Karpas-422 (cell line): ENCODE data around the gene PLEKHJ1. TPM values are rescaled to one million over a fixed set of nuclear protein-coding genes. Genes with fewer than 3 reads are reported as not detected.

Source experiments
- DNase-seq: peaks from one replicate; pipeline ENCODE4 v3.0.0-alpha.2; 2015
- H2AFZ ChIP-seq: fragments of 200-600 bp; sonication (generic); 2 replicates; pipeline ENCODE4 v1.6.1; 2014; ENCODE audit warnings: antibody characterized with exemption, low read length, mixed read lengths
- H3K27ac ChIP-seq: fragments of 200-600 bp; sonication (generic); 2 replicates; pipeline ENCODE4 v1.5.1; 2014; ENCODE audit warnings: mild to moderate bottlenecking, low read length, moderate library complexity
- H3K27me3 ChIP-seq: fragments of 200-600 bp; sonication (generic); 2 replicates; pipeline ENCODE4 v1.6.1; 2014; ENCODE audit warnings: low read length, mixed read lengths
- H3K36me3 ChIP-seq: fragments of 200-600 bp; sonication (generic); 2 replicates; pipeline ENCODE4 v1.6.1; 2014; ENCODE audit warnings: low read length, mixed read lengths; ENCODE audit not compliant: insufficient read depth
- H3K4me1 ChIP-seq: fragments of 200-600 bp; sonication (generic); 2 replicates; pipeline ENCODE4 v1.6.1; 2014; ENCODE audit warnings: mild to moderate bottlenecking, low read length, mixed read lengths
- H3K4me2 ChIP-seq: fragments of 200-600 bp; sonication (generic); 2 replicates; pipeline ENCODE4 v1.6.1; 2014; ENCODE audit warnings: low read length, low read depth, mild to moderate bottlenecking; ENCODE audit not compliant: poor library complexity, severe bottlenecking
- H3K4me3 ChIP-seq: fragments of 200-600 bp; sonication (generic); 2 replicates; pipeline ENCODE4 v1.5.1; 2014; ENCODE audit warnings: mild to moderate bottlenecking, antibody characterized with exemption, low read length, mixed read lengths
- H3K79me2 ChIP-seq: fragments of 200-600 bp; sonication (generic); 2 replicates; pipeline ENCODE4 v1.6.1; 2014; ENCODE audit warnings: mild to moderate bottlenecking, low read length, mixed read lengths
- H3K9ac ChIP-seq: fragments of 200-600 bp; sonication (generic); 2 replicates; pipeline ENCODE4 v1.6.0; 2014; ENCODE audit warnings: low read length
- H3K9me2 ChIP-seq: fragments of 200-600 bp; sonication (generic), shearing (Covaris generic); replicated peaks from 2 replicates; pipeline ENCODE4 v1.6.0; 2014; ENCODE audit warnings: mild to moderate bottlenecking, low read length, moderate library complexity; ENCODE audit not compliant: insufficient read depth
- H3K9me3 ChIP-seq: fragments of 300-700, 200-600 bp; sonication (generic); 2 replicates; pipeline ENCODE4 v1.6.1; 2014; ENCODE audit warnings: low read length, mixed read lengths
- H4K20me1 ChIP-seq: fragments of 200-600 bp; sonication (generic); 2 replicates; pipeline ENCODE4 v1.6.1; 2014; ENCODE audit warnings: mild to moderate bottlenecking, antibody characterized with exemption, low read length, low read depth; ENCODE audit not compliant: insufficient read depth
- total RNA-seq: library from RNA; depleted of rRNA; stranded (reverse); fragments of >200 nt; shearing (Covaris generic); gene quantifications from 2 replicates; pipeline ENCODE4 v1.2.3, GENCODE V29; 2014; ENCODE audit warnings: low replicate concordance

The PLEKHJ1 gene
- total RNA-seq, 1 experiment from 2014 or later: 57.4 TPM

DNA sequence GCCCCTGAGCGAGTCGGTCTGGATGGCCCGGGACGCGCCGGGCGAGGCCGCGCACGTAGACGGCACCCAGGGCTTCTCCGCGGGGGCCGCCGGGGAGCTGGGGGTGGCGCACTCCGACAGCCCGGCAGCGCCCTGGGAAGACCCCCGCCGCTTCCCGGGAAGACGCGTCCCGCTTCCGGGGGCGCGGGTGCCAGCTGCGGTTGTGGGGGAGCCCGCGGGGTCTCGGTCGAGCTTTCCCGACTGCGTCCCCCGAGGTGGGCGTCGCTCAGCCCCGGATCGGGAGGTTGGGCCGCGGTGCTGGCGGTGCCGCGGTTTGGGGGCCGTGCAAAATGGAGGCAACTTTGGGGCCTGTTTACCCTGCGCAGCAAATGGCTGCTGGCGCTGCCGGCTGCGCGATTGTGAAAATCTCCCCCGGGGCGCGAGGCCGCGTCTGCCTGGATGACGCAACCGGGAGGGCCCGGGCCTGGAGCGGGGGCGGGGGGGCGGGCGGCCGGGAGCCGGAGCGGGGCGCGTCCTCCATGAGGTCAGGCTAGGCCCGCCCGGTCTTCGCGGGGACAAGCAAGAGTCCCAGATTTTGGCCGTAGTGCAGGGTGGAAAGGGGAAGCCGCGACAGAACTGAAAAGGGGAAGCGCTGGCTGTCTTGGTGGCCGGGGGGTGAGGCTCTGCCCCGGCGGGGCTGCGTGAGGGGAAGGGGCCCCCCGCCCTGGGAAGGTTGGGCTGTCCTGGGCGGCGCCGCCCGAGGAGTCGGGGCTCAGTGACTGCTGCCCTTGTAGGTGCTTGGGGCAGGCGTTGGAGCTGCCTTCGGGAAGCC, 34.5 kb upstream of the PLEKHJ1 start:
- H3K9me2 ChIP-seq: no peaks in the 10 kb centered on the region
- H3K4me3 ChIP-seq: peak overlapping the region; percentile 100
- peaks cover 47% of the 10 kb centered on the region for H3K4me1 ChIP-seq
- peaks cover 30% of the 10 kb centered on the region for H3K79me2 ChIP-seq
- peaks cover 46% of the 10 kb centered on the region for H4K20me1 ChIP-seq
- peak overlapping the region; percentile 74 for H3K4me2 ChIP-seq
- peak overlapping the region; percentile 94 for H3K27ac ChIP-seq
- peak overlapping the region; percentile 100 for H3K9ac ChIP-seq
- no peaks in the 10 kb centered on the region for H3K9me3 ChIP-seq
- no peaks in the 10 kb centered on the region for H3K27me3 ChIP-seq
- H2AFZ ChIP-seq: no peak overlapping the region
- peaks cover 24% of the 10 kb centered on the region for H3K36me3 ChIP-seq
- DNase-seq: peak; percentile 92

- DNase-seq: peak; percentile 68
- Histone ChIP-seq H3K9ac (peak overlapping the region; percentile 100), H3K4me2 (peak overlapping the region; percentile 74), H3K9me2 (no peaks in the 10 kb centered on the region), H3K36me3 (peaks cover 24% of the 10 kb centered on the region), H3K4me3 (peak overlapping the region; percentile 100), H2AFZ (no peak overlapping the region), H3K27me3 (no peaks in the 10 kb centered on the region), H3K27ac (peak overlapping the region; percentile 94), H4K20me1 (peaks cover 42% of the 10 kb centered on the region), H3K79me2 (peaks cover 30% of the 10 kb centered on the region), H3K4me1 (peaks cover 47% of the 10 kb centered on the region), H3K9me3 (no peaks in the 10 kb centered on the region)
These were observed 34.0 kb upstream of the PLEKHJ1 start for GRCh38 chr19:2270157-2270422.

- no peaks in the 10 kb centered on the region for H3K9me3 ChIP-seq
- H3K4me3 ChIP-seq: peak overlapping the region; percentile 100
- peaks cover 38% of the 10 kb centered on the region for H4K20me1 ChIP-seq
- H3K27ac ChIP-seq: peak overlapping the region; percentile 94
- no peak overlapping the region for H2AFZ ChIP-seq
- H3K4me1 ChIP-seq: peaks cover 48% of the 10 kb centered on the region
- H3K9ac ChIP-seq: peak overlapping the region; percentile 100
- H3K79me2 ChIP-seq: peaks cover 30% of the 10 kb centered on the region
- no peaks in the 10 kb centered on the region for H3K9me2 ChIP-seq
- H3K36me3 ChIP-seq: peaks cover 24% of the 10 kb centered on the region
- peak; percentile 99 for DNase-seq
- no peaks in the 10 kb centered on the region for H3K27me3 ChIP-seq
- H3K4me2 ChIP-seq: peak overlapping the region; percentile 74
These were observed 33.4 kb upstream of the PLEKHJ1 start for GRCh38 chr19:2269244-2270156.

- Histone ChIP-seq H3K79me2 (peaks cover 28% of the 10 kb centered on the region), H3K36me3 (peaks cover 18% of the 10 kb centered on the region), H3K9ac (peak overlapping the region; percentile 74), H2AFZ (no peak overlapping the region), H3K9me2 (no peaks in the 10 kb centered on the region), H3K4me2 (peak overlapping the region; percentile 72), H3K9me3 (no peaks in the 10 kb centered on the region), H3K4me1 (peaks cover 48% of the 10 kb centered on the region), H3K27ac (peak overlapping the region; percentile 36), H4K20me1 (peaks cover 32% of the 10 kb centered on the region), H3K27me3 (no peaks in the 10 kb centered on the region), H3K4me3 (peak overlapping the region; percentile 100)
- DNase-seq: no peak
These were observed 32.7 kb upstream of the PLEKHJ1 start for GRCh38 chr19:2268861-2269243.

DNA sequence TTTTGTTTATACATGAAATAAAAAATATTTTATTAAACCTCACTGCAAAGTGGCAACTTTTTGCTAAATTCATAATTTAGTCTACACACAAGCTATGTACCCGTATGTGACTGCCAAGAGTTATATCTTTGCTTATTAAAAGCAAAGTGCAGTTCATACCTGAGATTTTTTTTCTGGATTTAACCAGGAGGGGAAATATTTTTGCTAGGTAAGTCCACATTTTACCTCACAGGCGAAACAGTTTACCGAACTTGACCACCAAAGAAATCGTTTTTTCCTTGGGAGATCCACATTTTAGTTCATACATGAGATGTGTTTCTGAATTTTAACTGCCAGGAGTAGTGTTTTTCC, 32.3 kb upstream of the PLEKHJ1 start:
- Histone ChIP-seq H3K27ac (peak overlapping the region; percentile 36), H2AFZ (no peak overlapping the region), H3K79me2 (peaks cover 28% of the 10 kb centered on the region), H3K9me3 (no peaks in the 10 kb centered on the region), H3K4me1 (peaks cover 47% of the 10 kb centered on the region), H3K36me3 (peaks cover 18% of the 10 kb centered on the region), H3K9ac (peak overlapping the region; percentile 74), H3K4me3 (peak overlapping the region; percentile 100), H4K20me1 (peaks cover 31% of the 10 kb centered on the region), H3K4me2 (peak overlapping the region; percentile 72), H3K9me2 (no peaks in the 10 kb centered on the region), H3K27me3 (no peaks in the 10 kb centered on the region)
- DNase-seq: no peak

DNA sequence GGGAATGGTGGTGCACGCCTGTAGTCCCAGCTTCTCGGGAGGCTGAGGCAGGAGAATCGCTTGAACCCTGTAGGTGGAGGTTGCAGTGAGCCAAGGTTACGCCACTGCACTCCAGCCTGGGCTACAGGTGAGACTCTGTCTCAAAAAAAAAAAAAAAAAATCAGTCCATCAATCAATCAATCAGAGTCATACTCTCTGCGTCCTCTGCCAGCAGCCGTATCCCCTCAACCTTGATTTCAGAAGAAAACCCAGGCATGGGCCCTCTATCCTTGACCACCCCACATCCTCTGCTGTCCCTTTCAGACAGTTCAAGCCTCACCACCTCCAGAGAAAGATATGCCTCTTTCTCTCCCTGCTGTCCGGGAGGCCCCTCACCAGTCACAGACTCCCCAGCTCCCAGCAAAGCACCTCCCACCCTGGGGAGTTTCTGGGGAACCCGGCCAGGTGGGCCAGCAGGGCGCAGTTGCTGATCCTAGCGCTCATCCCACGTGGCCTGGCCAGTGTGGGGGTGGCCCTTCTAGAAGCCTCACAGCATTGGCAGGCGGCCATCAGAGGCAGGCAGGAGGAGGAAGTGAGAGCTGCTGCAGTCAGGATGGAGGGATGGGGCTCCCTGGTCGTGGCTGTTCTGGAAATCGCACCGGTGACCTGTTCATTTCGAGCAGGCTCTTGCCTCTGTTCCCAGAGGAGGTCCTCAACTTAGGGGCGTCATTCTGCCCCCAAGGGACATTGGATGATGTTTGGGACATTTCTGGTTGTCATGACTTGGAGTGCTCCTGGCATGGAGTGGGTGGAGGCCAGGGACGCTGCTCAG, 30.3 kb upstream of the PLEKHJ1 start:
- H3K79me2 ChIP-seq: peaks cover 19% of the 10 kb centered on the region
- peak overlapping the region; percentile 57 for H3K9ac ChIP-seq
- peaks cover 26% of the 10 kb centered on the region for H3K4me1 ChIP-seq
- peak overlapping the region; percentile 57 for H3K4me2 ChIP-seq
- H3K27me3 ChIP-seq: no peaks in the 10 kb centered on the region
- H4K20me1 ChIP-seq: peaks cover 18% of the 10 kb centered on the region
- peak; percentile 91 for DNase-seq
- peaks cover 13% of the 10 kb centered on the region for H3K36me3 ChIP-seq
- no peak overlapping the region for H3K27ac ChIP-seq
- peak overlapping the region; percentile 32; the same call in 1 of the 2 replicates for H3K4me3 ChIP-seq
- no peaks in the 10 kb centered on the region for H3K9me3 ChIP-seq
- peak overlapping the region; percentile 91 for H2AFZ ChIP-seq
- no peaks in the 10 kb centered on the region for H3K9me2 ChIP-seq

GRCh38 chr19:2261438-2262172, 25.5 kb upstream of the PLEKHJ1 start:
- no peak overlapping the region for H3K4me3 ChIP-seq
- no peak overlapping the region for H3K4me2 ChIP-seq
- no peaks in the 10 kb centered on the region for H3K9me3 ChIP-seq
- peaks cover 20% of the 10 kb centered on the region for H3K4me1 ChIP-seq
- H3K36me3 ChIP-seq: no peaks in the 10 kb centered on the region
- H3K27me3 ChIP-seq: no peaks in the 10 kb centered on the region
- H2AFZ ChIP-seq: no peak overlapping the region
- no peaks in the 10 kb centered on the region for H4K20me1 ChIP-seq
- H3K9me2 ChIP-seq: no peaks in the 10 kb centered on the region
- H3K79me2 ChIP-seq: no peaks in the 10 kb centered on the region
- H3K27ac ChIP-seq: no peak overlapping the region
- peak; percentile 87 for DNase-seq
- no peak overlapping the region for H3K9ac ChIP-seq
